ENCODE data around the gene SEMA3C. TPM values are rescaled to one million over a fixed set of nuclear protein-coding genes. Genes with fewer than 3 reads are reported as not detected.
A peak's percentile ranks its signal among the peaks of the same experiment; 100 is the strongest.

SEMA3C gene
- total RNA-seq, 1 experiment from 2014 or later = 57.8 TPM

DNA sequence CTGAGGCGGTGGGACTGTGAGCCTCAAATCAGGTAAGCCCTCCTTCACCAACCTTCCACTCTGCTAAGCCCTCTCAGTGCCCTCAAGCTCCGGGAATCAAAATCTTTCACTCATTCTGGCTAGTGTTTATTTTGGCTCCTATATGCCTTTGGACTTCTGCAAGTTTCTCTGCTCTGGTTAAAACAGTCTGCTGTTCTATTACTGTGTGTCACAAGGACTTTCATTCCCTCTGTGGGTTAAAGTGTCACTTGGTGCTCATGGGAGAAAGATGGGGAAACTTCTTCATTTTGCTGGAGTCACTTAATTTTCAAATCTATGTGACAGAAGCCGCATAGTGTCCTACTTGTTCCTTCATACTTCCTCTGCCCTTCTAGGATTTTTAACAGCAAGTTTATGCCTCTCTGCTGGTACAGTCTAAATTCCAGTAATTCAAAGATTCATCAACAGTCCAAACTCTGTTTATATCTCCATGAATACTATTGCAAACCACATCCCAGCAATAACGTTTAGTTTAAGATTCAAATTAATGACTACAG is 219.1 kb downstream of the SEMA3C start:
- no peak for DNase-seq (ENCODE audit: low spot score)

GRCh38 chr7:80699045-80699638 is 219.7 kb downstream of the SEMA3C start:
- peak; percentile 91 for DNase-seq (ENCODE audit: low spot score)
